ENCODE results near the gene TRAPPC3L.

DNA sequence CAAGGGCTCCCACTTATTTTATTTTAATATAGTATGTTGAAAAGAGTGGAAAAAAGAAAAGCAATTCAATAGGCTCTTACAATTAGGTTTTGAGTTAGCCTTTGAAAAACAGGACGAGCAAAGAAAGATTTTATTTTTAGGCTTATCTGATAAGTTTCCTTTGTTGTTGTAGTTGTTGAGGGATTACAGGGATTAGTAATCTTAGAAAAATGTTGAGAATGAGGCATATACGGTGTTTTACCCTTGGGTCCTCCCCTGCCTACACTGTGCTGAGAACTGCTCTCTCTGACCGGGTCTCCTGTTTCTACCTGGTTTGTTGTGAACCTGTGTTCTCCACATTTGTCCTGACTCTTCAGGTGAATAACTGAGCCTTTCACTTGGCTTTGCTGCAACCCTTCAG, 16.7 kb downstream of the TRAPPC3L start:
- TF ChIP-seq, protein P1, sequence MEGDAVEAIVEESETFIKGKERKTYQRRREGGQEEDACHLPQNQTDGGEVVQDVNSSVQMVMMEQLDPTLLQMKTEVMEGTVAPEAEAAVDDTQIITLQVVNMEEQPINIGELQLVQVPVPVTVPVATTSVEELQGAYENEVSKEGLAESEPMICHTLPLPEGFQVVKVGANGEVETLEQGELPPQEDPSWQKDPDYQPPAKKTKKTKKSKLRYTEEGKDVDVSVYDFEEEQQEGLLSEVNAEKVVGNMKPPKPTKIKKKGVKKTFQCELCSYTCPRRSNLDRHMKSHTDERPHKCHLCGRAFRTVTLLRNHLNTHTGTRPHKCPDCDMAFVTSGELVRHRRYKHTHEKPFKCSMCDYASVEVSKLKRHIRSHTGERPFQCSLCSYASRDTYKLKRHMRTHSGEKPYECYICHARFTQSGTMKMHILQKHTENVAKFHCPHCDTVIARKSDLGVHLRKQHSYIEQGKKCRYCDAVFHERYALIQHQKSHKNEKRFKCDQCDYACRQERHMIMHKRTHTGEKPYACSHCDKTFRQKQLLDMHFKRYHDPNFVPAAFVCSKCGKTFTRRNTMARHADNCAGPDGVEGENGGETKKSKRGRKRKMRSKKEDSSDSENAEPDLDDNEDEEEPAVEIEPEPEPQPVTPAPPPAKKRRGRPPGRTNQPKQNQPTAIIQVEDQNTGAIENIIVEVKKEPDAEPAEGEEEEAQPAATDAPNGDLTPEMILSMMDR (IDR thresholded peaks at IDR 0.05) = no peak
- no peak for TF ChIP-seq EZH2 (IDR thresholded peaks at IDR 0.05)

Data from neural progenitor cell (in vitro differentiated cells).